ENCODE results near the gene PNMA6E.

PNMA6E gene

DNA sequence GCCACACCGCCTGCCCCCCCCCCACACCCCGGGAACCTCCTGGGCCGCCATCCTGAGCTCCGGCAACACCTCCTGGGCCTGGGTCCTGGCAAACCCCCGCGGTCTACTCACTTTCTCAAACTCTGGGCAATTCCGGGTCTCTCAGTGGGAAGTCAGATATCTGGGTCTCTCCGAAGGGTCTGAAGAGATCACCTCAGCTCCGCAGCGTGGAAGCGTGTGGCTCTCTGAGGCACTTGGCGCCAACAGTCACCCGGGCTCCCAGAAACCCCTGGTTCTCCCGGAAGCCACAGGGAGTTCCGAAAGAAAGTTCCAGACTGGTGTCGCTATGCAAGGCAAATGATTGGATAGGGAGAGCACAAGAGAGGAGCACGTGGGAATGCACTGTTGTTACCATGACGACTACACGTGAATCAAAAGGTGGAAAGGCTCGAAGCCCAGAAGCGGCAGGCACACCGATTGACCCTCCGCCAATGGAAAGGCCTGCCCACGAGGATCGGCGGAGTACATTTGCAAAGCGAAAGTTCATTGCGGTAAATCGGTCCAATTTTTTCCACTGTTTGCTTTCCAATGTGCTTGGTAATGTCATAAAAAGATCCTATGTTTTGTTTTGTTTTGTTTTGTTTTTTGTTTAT lies at the start of gene PNMA6E:
Gene PNMA6E (minus strand): TSS at position 218 of the 632 bp plus-strand sequence. CDS start 2,501 bp downstream, outside the sequence.
- TF ChIP-seq, protein P1, sequence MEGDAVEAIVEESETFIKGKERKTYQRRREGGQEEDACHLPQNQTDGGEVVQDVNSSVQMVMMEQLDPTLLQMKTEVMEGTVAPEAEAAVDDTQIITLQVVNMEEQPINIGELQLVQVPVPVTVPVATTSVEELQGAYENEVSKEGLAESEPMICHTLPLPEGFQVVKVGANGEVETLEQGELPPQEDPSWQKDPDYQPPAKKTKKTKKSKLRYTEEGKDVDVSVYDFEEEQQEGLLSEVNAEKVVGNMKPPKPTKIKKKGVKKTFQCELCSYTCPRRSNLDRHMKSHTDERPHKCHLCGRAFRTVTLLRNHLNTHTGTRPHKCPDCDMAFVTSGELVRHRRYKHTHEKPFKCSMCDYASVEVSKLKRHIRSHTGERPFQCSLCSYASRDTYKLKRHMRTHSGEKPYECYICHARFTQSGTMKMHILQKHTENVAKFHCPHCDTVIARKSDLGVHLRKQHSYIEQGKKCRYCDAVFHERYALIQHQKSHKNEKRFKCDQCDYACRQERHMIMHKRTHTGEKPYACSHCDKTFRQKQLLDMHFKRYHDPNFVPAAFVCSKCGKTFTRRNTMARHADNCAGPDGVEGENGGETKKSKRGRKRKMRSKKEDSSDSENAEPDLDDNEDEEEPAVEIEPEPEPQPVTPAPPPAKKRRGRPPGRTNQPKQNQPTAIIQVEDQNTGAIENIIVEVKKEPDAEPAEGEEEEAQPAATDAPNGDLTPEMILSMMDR (conservative IDR thresholded peaks at IDR 0.05; ENCODE audit: low read depth), result no peak

DNA sequence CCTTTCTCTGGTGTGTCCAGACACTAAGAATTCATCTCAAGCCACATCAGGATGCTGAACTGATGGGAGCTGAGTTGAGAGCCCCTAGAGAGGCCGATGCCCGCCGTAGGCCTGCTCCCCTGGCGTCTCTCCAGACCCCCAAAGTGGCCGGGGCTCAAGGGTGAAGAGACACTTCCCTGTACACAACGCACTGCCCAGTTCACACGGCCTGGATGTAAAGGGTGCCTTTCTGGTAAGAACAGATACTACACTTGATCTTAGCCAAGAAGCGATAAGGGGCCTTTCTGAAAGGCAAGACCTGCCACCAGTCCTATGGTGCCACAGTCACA lies 49.8 kb upstream of the PNMA6E start:
- ChIA-PET CTCF (no interaction called here), POLR2A (ENCODE audit: low non-redundant PET) (no interaction called here)
- DNase-seq (ENCODE audit: low spot score), result no peak
- TF ChIP-seq, protein P1 (conservative IDR thresholded peaks at IDR 0.05; ENCODE audit: low read depth), result no peak
- H3K27ac ChIP-seq, result no peak overlapping the region

More for the DNA sequence above, at the start of gene PNMA6E:
- POLR2A ChIA-PET (ENCODE audit: low non-redundant PET), result no interaction called here
- DNase-seq (ENCODE audit: low spot score), result no peak
- no peak within 1 kb of the TSS for H3K27ac ChIP-seq
- CTCF ChIA-PET, result no interaction called here

- DNase-seq (ENCODE audit: low spot score), result no peak
- TF ChIP-seq, protein P1 (conservative IDR thresholded peaks at IDR 0.05; ENCODE audit: low read depth), result no peak
- POLR2A ChIA-PET (ENCODE audit: low non-redundant PET), result no interaction called here
- no peak overlapping the region for H3K27ac ChIP-seq
- CTCF ChIA-PET, result interaction anchor here (1.0 kb wide), 1 partner anchor 10 kb away, joined by 7 read pairs; no protein-coding TSS in a partner anchor
These were observed 49.2 kb upstream of the PNMA6E start for GRCh38 chrX:153450114-153450948.

DNA sequence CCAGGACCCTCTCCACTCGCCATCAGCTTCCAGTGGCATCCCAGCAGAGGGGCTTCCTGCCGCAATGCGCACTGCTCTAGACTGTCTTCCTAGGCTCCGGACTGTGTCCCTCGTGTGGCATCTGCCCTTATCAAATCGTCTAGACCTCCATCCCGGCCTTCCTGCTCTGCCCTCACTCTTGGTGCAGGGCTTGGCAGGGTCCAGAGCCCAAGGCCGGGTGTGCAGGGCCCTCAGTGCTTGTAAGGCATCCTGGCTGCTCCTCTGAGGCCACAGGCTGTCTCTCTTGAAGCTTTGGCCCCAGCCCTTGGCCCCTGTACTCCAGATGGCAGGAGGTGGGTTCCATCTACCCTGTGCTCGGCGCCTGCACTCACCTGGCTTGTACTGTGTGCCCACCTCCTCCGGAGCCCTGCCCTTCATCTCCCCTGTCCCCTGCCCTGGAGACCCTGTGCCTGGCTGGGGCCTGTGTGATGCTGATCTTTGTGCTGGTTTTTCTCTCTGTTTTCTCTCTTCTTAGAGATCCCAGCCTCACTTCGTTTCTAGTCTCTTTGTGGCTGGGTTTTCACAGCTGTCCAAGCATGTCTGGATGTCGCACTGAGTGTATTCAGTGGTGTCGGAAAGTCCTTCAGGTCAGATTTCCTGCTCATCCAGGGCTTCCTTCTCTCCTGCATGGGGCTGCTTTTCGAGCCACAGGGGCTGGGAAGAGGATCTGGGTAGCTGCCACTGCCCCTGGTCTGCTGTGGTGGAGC lies 48.4 kb upstream of the PNMA6E start:
- POLR2A ChIA-PET (ENCODE audit: low non-redundant PET), result no interaction called here
- TF ChIP-seq, protein P1 (conservative IDR thresholded peaks at IDR 0.05; ENCODE audit: low read depth), result no peak
- H3K27ac ChIP-seq, result no peak overlapping the region
- DNase-seq (ENCODE audit: low spot score), result no peak
- CTCF ChIA-PET, result interaction anchor here (0.5 to 1.0 kb wide), 2 partner anchors 11 to 417 kb away, joined by 3 to 7 read pairs; no protein-coding TSS in a partner anchor

DNA sequence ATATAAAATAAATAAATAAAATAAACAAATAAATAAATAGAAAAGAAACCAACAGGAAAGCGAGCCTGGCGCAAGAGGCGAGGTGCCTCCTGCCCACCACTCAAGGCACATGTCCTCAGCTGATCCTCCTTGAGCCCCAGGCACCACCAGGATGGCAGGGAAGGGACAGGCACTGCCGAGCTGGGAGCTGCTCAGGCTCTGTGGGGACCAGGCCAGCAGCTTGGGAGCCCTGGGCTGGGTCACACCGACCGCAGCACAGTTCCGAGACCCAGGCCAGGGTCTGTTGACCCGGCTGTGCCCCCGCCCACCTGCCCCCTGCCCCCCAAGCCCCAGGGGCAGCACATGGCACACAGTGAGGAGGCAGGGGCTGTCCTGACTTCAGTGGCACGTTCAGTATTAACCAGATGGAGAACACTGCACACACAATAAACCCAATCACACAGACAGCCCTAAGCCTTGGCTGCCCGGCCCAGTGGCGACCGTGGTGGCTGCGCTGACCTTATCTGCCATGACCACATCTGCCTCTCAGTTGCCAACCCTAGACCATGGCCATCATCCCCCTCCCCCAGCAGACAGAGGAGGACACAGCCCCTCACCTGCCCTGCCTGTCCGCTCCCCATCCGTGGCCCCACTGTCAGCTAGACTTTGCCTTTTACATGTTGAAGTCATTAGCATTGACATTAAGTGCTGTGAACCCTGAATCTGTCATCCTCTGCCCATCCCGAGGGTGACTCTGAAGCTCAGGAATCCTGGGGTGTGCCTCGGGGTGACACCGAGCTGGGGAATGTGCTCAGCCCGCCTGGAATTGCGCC lies 47.6 kb upstream of the PNMA6E start:
- ChIA-PET POLR2A (ENCODE audit: low non-redundant PET) (no interaction called here), CTCF (interaction anchor here (0.5 kb wide), 1 partner anchor 416 kb away, joined by 3 read pairs; no protein-coding TSS in a partner anchor)
- TF ChIP-seq, protein P1 (conservative IDR thresholded peaks at IDR 0.05; ENCODE audit: low read depth), result no peak
- peak; percentile 14 for DNase-seq (ENCODE audit: low spot score)
- no peak overlapping the region for H3K27ac ChIP-seq

DNA sequence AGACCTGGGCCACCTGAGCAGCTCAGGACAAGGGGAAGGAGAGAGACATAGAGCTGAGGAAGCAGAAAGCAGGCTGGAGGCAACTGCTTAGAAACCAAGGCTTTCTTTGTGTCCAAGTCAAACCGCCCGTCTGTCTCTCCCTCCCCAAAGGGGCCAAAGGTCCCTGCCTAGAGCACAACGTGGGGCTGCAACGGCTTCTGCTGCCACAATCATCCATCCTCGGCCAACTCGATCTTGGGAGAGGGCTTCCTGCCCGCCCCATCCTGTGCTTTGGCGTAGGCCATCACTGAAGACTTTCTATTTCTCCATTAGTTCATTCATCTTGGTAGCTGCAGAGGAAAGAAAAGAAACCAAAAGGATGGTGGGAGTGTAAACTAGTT lies 46.4 kb upstream of the PNMA6E start:
- DNase-seq (ENCODE audit: low spot score), result no peak
- ChIA-PET POLR2A (ENCODE audit: low non-redundant PET) (no interaction called here), CTCF (no interaction called here)
- H3K27ac ChIP-seq, result no peak overlapping the region
- TF ChIP-seq, protein P1 (conservative IDR thresholded peaks at IDR 0.05; ENCODE audit: low read depth), result no peak
